Dendritic cell treated with granulocyte-macrophage colony-stimulating factor and Interleukin-4, amounts not matched to agents 40 ng/mL and 50 ng/mL, for 4 days (primary cell): Measurements from ENCODE around the gene LRRC4C.
"Not testable (repeated sequence)": the region's sequence is repeated elsewhere in the genome, so short reads cannot be mapped to it uniquely, and the experiment has no call there.

Experiments
- H3K27ac Mint-ChIP-seq: one replicate; pipeline ENCODE4 v1.8.0; 2022; ENCODE audit warnings: mild to moderate bottlenecking, mixed read lengths
- H3K27me3 Mint-ChIP-seq: one replicate; pipeline ENCODE4 v1.8.0; 2022; ENCODE audit warnings: mild to moderate bottlenecking, mixed read lengths
- H3K36me3 Mint-ChIP-seq: one replicate; pipeline ENCODE4 v1.8.0; 2022; ENCODE audit warnings: low read depth, mixed read lengths
- H3K4me1 Mint-ChIP-seq: one replicate; pipeline ENCODE4 v1.8.0; 2022; ENCODE audit warnings: low read depth, mixed read lengths
- H3K4me3 Mint-ChIP-seq: one replicate; pipeline ENCODE4 v1.8.0; 2022; ENCODE audit warnings: mild to moderate bottlenecking, moderate library complexity, mixed read lengths
- H3K9me3 Mint-ChIP-seq: one replicate; pipeline ENCODE4 v1.8.0; 2022; ENCODE audit warnings: mixed read lengths
- intact Hi-C: fragments of 100-400 bp; cut with micrococcal nuclease; formaldehyde crosslinking; loops from one replicate; pipeline ENCODE4 v1.15.0; 2022

LRRC4C gene

DNA sequence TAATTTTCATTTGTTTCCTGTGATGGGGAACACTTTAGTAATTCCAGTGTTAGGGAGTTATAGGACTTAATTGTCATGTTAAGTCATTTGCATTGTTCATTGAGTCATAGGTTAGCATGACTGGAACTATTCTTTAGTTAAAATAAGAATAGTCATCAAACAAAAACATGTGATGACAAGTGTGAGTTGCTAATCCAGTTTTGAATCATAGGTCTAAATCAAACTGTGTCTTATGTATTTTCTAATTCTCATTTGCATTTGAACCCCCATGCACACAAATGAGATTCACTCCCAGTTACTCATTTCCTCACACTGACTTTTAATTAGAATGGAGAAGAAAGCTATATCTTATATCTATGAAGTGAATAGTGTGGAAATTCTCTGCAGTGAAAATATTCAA lies 405.6 kb downstream of the LRRC4C start:
- H3K9me3 Mint-ChIP-seq, result peaks cover 9% of the 10 kb centered on the region
- intact Hi-C loops, result no loop called here
- no peaks in the 10 kb centered on the region for H3K36me3 Mint-ChIP-seq
- no peaks in the 10 kb centered on the region for H3K27me3 Mint-ChIP-seq
- no peak overlapping the region for H3K4me3 Mint-ChIP-seq
- H3K4me1 Mint-ChIP-seq, result no peaks in the 10 kb centered on the region
- H3K27ac Mint-ChIP-seq, result no peak overlapping the region

DNA sequence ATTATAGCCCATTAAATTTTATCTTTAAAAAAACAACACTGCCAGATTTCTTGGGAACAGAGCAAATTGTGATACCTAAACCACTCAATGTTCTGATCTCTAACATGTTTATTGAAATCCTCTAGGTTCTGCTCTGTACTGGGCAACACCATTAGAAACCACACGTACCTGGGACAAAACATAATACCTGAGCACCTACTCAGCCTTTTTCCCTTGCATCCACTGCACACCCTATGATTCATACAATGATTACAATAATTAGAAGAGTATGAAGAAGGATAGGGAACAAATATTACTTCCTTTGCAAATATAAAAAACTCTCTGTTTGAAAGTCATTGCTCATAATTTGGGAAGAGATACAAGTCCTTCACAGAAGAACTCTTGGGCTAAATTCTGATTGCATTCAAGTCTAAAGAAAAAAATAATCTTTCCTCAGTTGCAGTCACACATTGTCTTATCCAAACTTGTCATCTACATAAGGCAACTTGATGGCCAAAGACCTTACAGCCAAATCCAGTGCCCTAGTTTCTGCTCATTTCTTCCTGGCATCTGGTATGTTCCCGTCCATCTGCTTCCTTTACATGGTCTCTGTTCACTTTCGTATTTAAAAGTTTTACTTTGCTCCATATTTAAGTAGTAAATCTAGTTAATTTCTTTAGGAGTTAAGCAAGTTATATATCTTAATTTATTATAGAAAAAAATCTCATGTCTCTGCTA lies 407.4 kb downstream of the LRRC4C start:
- Mint-ChIP-seq H3K36me3 (no peaks in the 10 kb centered on the region), H3K9me3 (peaks cover 9% of the 10 kb centered on the region), H3K27me3 (no peaks in the 10 kb centered on the region), H3K4me1 (no peaks in the 10 kb centered on the region), H3K27ac (no peak overlapping the region), H3K4me3 (no peak overlapping the region)
- intact Hi-C loops, result no loop called here

DNA sequence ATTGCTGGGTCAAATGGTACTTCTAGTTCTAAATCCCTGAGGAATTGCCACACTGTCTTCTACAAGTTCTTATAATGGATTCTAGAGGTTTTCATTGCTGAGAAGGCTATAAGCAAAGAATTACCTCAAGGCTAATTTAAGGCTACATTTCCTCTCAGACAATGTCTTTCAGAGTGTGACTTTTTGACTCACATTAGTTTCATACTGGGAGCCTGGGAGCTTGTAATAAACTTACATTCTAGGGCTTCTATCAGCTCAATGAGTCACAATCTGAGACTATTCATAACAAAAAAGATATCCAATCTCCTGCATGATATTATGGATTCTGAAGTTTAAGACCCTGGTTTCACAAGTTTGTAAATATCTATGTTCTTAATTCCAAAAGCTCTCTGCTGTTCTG lies 408.7 kb downstream of the LRRC4C start:
- Mint-ChIP-seq H3K36me3 (no peaks in the 10 kb centered on the region), H3K27ac (no peak overlapping the region), H3K9me3 (peaks cover 9% of the 10 kb centered on the region), H3K4me3 (no peak overlapping the region), H3K27me3 (no peaks in the 10 kb centered on the region), H3K4me1 (no peaks in the 10 kb centered on the region)
- intact Hi-C loops, result no loop called here

DNA sequence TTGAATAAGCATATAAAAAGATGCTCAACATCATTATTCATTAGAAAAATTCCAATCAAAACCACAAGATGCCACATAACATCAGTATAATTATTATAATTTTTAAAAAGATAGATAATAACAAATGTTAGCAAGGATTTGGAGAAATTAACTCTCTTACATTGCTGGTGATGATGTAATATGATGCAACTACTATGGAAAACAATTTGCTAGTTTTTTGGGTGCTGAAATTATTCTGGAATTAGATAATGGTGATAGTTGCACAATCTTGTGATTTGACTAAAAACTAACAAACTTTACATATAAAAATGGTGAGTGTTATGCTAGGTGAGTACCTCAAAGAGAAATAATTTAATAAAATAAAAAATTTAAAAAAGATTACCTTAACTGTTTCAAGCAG lies 412.2 kb downstream of the LRRC4C start:
- Mint-ChIP-seq H3K27me3 (no peaks in the 10 kb centered on the region), H3K27ac (no peak overlapping the region), H3K4me1 (no peaks in the 10 kb centered on the region), H3K4me3 (no peak overlapping the region), H3K36me3 (no peaks in the 10 kb centered on the region), H3K9me3 (peaks cover 9% of the 10 kb centered on the region)
- intact Hi-C loops, result no loop called here

DNA sequence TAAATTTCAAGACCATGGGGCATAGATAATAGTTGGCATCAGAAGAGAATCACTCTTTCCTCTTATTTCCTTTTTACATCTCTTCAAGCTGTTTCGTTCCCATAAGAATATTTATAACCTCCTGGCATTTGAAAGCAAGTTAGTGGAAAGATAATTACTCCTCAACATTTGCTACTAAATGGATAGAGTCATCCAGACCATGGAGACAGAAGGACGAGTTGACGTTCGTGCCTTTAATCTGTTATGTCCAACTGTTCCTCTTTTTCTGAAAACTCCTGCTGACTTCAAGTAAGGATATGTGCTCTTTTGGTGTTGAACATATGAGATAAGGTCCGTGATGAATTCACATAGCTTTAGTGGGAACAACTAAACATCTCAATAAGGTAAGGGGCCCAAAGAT lies 414.2 kb downstream of the LRRC4C start:
- Mint-ChIP-seq H3K27ac (no peak overlapping the region), H3K4me1 (no peaks in the 10 kb centered on the region), H3K4me3 (no peak overlapping the region), H3K36me3 (no peaks in the 10 kb centered on the region), H3K27me3 (no peaks in the 10 kb centered on the region), H3K9me3 (peaks cover 9% of the 10 kb centered on the region)
- intact Hi-C loops, result no loop called here

DNA sequence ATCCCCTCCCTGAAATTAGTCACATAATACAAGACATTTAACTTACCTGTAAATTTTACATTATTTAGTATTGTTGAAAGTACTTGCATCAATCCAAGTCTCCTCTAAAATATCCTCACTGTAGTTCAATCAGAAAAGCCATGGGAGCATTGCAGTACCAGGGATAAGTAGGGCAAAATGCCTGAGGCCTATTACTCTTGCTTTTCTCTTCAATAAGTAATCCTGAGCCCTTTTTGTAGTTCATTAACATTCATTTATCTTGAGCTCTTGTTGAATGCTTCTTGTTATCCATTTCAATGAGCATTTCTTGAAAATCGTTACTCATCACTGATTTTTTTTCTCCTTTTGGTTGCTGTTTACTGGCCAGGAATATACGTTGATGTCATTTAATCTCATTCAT lies 414.7 kb downstream of the LRRC4C start:
- peaks cover 8% of the 10 kb centered on the region for H3K9me3 Mint-ChIP-seq
- H3K27ac Mint-ChIP-seq, result no peak overlapping the region
- no peaks in the 10 kb centered on the region for H3K36me3 Mint-ChIP-seq
- intact Hi-C loops, result no loop called here
- H3K4me3 Mint-ChIP-seq, result no peak overlapping the region
- no peaks in the 10 kb centered on the region for H3K27me3 Mint-ChIP-seq
- no peaks in the 10 kb centered on the region for H3K4me1 Mint-ChIP-seq

DNA sequence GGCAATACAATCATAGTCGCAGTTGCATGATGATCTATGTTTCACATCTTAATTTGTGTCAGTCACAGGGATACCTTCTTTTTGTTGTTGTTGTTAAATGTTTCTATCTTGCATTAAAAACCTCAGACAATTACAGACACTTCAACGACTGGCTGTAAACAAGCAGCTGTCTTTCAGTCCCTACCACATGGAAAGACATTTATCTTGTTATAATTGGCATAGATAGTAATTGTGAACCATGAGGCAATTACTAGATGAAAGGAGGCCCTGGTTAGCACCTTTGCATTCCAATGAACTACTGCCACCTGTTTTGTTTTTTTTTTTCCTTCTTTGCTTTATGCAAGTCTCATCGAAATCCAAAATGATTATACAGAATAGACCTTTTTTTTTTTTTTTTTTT lies 416.8 kb downstream of the LRRC4C start:
- Mint-ChIP-seq H3K9me3 (no peaks in the 10 kb centered on the region), H3K4me3 (no peak overlapping the region)
- intact Hi-C loops, result no loop called here

DNA sequence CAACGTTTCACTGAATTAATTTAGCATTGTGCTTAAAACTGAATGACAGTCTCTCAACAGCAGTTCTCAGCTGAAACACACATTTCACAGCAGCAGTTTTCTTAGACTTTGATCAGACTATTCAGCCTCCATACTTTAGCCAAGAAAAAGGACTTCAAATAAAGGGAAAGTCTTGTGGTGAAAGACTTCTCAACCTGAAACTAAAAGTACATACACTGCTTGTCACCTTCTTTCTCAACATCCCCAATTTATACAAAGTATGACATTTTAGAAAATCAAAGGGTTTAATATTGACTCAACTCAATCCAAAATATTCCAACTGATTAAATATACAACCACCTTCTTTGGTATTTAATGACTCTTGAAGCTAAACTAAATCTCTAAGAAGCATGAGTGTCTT lies 419.0 kb downstream of the LRRC4C start:
- Mint-ChIP-seq H3K4me3 (no peak overlapping the region), H3K36me3 (no peaks in the 10 kb centered on the region), H3K4me1 (no peaks in the 10 kb centered on the region), H3K9me3 (no peaks in the 10 kb centered on the region), H3K27ac (no peak overlapping the region), H3K27me3 (no peaks in the 10 kb centered on the region)
- intact Hi-C loops, result no loop called here

More for the DNA sequence above, 416.8 kb downstream of the LRRC4C start:
- Mint-ChIP-seq H3K36me3 (no peaks in the 10 kb centered on the region), H3K4me1 (no peaks in the 10 kb centered on the region), H3K27me3 (no peaks in the 10 kb centered on the region), H3K27ac (no peak overlapping the region)

DNA sequence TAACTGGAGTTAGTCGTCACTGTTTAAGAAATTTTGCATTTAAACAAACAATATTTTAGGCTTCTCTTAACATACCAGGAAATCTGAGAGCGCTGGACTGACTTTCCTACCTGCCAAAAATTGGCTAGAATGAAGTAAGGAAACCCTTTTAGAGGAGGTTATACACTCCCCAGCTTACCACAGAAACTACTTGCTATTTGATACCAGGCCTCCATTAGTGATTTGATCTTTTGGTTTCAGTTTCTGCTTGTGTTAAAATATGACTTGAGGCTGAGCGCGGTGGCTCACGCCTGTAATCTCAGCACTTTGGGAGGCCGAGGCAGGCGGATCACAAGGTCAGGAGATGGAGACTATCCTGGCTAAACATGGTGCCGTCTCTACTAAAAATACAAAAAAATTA lies 419.9 kb downstream of the LRRC4C start:
- no peak overlapping the region for H3K27ac Mint-ChIP-seq
- no peaks in the 10 kb centered on the region for H3K27me3 Mint-ChIP-seq
- intact Hi-C loops, result no loop called here
- H3K9me3 Mint-ChIP-seq, result no peaks in the 10 kb centered on the region
- H3K4me3 Mint-ChIP-seq, result no peak overlapping the region
- H3K4me1 Mint-ChIP-seq, result no peaks in the 10 kb centered on the region
- H3K36me3 Mint-ChIP-seq, result no peaks in the 10 kb centered on the region

DNA sequence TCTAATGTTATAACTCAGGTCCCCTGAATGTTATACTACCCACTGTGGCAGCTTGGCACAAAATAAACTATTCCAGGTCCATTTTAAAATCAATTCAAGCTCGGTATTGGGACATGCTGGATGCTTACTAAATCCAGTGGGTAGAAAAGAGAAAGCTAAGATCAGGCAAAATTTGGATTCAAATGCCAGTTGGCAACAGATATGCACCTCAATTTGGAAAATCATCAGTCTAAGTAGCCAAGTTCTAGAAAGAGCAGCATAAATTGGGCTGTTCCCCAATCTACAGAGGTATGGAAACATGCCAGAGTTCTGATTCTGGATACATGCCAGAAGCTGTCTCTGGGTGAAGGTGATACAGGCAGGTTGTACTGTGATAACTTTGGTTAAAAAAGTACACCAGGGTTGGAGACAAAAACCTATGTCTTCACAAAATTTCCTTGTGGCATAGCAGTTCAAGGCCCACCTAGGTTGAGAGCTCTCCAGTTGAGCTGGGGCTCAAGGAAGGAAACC lies 427.8 kb downstream of the LRRC4C start:
- H3K4me1 Mint-ChIP-seq, result no peaks in the 10 kb centered on the region
- no peaks in the 10 kb centered on the region for H3K36me3 Mint-ChIP-seq
- intact Hi-C loops, result no loop called here
- H3K9me3 Mint-ChIP-seq, result no peaks in the 10 kb centered on the region
- H3K27ac Mint-ChIP-seq, result no peak overlapping the region
- no peak overlapping the region for H3K4me3 Mint-ChIP-seq
- no peaks in the 10 kb centered on the region for H3K27me3 Mint-ChIP-seq

DNA sequence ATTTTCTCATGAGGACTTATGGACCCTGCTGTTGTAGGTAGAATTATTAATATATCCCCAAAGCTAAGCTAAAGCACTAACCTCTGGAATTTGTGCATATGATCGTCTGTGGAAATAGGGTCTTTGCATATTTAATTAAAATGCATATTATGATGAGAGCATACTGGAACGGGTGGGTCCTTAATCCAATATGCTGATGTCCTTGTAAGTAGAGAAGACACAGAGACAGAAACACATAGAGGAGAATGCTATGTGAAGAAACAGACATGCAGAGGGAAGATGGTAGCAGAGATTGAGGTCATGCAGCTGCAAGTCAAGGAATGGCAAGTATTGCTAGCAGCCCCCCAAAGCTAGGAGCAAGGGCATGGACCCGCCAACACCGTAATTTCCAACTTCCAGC lies 439.2 kb downstream of the LRRC4C start:
- Mint-ChIP-seq H3K9me3 (peaks cover 11% of the 10 kb centered on the region), H3K27ac (no peak overlapping the region), H3K4me3 (no peak overlapping the region), H3K4me1 (no peaks in the 10 kb centered on the region), H3K36me3 (no peaks in the 10 kb centered on the region), H3K27me3 (no peaks in the 10 kb centered on the region)
- intact Hi-C loops, result no loop called here

DNA sequence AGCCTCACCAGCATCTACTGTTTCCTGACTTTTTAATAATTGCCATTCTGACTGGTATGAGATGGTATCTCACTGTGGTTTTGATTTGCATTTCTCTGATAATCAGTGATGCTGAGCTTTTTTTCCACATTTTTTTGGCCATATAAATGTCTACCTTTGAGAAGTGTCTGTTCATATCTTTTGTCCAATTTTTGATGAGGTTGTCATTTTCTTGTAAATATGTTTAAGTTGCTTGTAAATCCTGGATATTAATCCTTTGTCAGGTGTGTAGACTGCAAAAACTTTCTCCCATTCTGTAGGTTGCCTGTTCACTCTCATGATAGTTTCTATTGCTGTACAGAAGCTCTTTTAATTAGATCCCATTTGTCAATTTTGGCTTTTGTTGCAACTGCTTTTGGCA lies 439.8 kb downstream of the LRRC4C start:
- H3K27me3 Mint-ChIP-seq, H3K4me3 Mint-ChIP-seq, H3K27ac Mint-ChIP-seq, H3K36me3 Mint-ChIP-seq, H3K4me1 Mint-ChIP-seq, intact Hi-C loops: not testable (repeated sequence)
- H3K9me3 Mint-ChIP-seq, result peaks cover 11% of the 10 kb centered on the region

DNA sequence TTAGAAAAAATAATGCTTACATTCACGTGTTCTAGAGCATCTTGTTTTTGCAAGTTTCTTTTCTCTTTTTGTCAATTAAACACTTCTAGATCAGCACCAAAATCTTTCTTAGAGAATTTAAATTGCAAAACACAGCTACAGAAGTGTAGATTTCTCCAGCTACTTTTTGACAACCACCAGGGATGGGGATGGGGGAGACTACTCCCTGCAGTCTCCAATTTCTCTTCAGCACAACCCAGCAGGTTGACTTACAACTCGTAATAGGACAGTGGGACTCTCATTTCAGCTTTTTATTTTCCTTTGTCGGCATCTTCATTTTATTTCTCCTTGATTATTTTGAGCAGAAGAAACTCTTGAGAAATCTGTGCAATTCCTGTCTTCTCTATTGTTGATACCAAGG lies 441.2 kb downstream of the LRRC4C start:
- no peak overlapping the region for H3K27ac Mint-ChIP-seq
- H3K27me3 Mint-ChIP-seq, result no peaks in the 10 kb centered on the region

DNA sequence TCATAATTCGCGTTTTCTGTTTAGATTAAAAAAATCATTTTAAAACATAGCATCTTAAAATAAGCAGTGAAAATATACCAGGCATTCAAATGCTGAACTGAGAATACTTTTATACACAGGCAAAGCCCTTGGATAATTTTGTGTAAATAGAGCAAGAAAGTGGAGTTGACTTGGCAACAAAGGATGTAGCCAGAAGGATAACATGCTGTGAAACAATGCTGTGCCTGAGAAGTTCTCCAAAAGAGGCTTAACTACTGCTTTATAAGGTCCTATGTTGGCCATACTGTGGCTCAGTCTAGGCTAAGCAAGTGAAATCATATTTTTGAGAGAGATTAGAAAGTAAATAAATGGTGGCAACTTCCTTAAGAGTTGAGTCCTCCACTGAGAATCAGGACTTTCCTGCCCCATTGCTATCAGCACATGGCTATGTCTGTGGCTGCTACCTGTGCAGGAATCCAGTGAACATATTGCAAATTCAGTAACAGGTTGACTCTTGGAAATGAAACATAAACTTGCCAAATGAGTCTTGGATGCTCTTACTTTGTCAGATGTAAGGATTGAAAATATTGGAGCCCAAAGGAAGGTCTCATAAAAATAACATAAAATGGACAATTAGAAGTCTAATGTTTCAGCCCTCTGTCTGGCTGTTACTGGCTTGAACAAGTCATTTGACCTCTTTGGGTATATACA lies 448.9 kb downstream of the LRRC4C start:
- intact Hi-C loops, result no loop called here
- no peaks in the 10 kb centered on the region for H3K9me3 Mint-ChIP-seq
- no peak overlapping the region for H3K4me3 Mint-ChIP-seq
- H3K27me3 Mint-ChIP-seq, result no peaks in the 10 kb centered on the region
- no peak overlapping the region for H3K27ac Mint-ChIP-seq
- H3K4me1 Mint-ChIP-seq, result no peaks in the 10 kb centered on the region
- H3K36me3 Mint-ChIP-seq, result no peaks in the 10 kb centered on the region

More for the DNA sequence above, 441.2 kb downstream of the LRRC4C start:
- intact Hi-C loops, result no loop called here
- no peaks in the 10 kb centered on the region for H3K36me3 Mint-ChIP-seq
- no peaks in the 10 kb centered on the region for H3K4me1 Mint-ChIP-seq
- H3K4me3 Mint-ChIP-seq, result no peak overlapping the region
- H3K9me3 Mint-ChIP-seq, result peaks cover 11% of the 10 kb centered on the region

DNA sequence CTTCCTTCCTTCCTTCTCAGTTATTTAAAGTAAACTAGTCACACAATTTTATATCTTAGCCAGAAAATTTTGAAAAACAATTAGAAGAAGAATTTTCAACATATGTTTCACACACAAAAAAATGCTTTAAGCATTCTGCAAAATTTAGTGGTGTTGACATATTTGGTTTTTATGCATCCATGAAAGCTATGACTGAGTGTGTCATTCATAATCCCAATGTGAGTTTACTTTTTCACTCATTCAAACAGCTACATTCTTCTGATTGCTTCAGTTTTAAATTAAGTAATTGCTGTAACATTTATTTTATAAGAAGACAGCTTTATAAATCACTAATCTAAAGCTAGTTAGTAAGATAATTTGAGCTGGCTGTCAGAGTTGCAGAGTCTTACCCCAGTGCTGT lies 453.5 kb downstream of the LRRC4C start:
- no peaks in the 10 kb centered on the region for H3K36me3 Mint-ChIP-seq

More for the DNA sequence above, 453.5 kb downstream of the LRRC4C start:
- Mint-ChIP-seq H3K9me3 (no peaks in the 10 kb centered on the region), H3K27ac (no peak overlapping the region), H3K4me1 (no peaks in the 10 kb centered on the region), H3K4me3 (no peak overlapping the region), H3K27me3 (no peaks in the 10 kb centered on the region)
- intact Hi-C loops, result no loop called here
